ENCODE results near the gene SH2D3C. TPM values are rescaled to one million over a fixed set of nuclear protein-coding genes. Genes with fewer than 3 reads are reported as not detected.
A peak's percentile ranks its signal among the peaks of the same experiment; 100 is the strongest.

The SH2D3C gene
- polyA plus RNA-seq, 1 donor from 2014 or later = 14.5 TPM

- Histone ChIP-seq H3K9me3 (ENCODE audit: low read length) (no peaks in the 10 kb centered on the region), H3K36me3 (ENCODE audit: insufficient read depth, low read length) (no peaks in the 10 kb centered on the region), H3K9ac (ENCODE audit: low read length) (peak overlapping the region; percentile 56), H3K9me2 (ENCODE audit: insufficient read depth, low read length) (no peaks in the 10 kb centered on the region), H3K79me2 (replicated peaks; ENCODE audit: insufficient read depth, low read length) (no peaks in the 10 kb centered on the region), H3K4me3 (ENCODE audit: low read length) (peak overlapping the region; percentile 73), H3K27me3 (ENCODE audit: insufficient read depth, low read depth, low read length) (no peaks in the 10 kb centered on the region), H3F3A (ENCODE audit: insufficient read depth, low read length, poor library complexity, severe bottlenecking) (no peaks in the 10 kb centered on the region), H2AFZ (ENCODE audit: low read depth, low read length) (no peak overlapping the region), H3K27ac (ENCODE audit: low read length) (no peak overlapping the region), H3K4me2 (ENCODE audit: low read length) (peak overlapping the region; percentile 51), H4K20me1 (ENCODE audit: insufficient read depth) (no peaks in the 10 kb centered on the region)
- TF ChIP-seq TAF1 (IDR thresholded peaks at IDR 0.05; ENCODE audit: low read depth) (no peak), CTCF (IDR thresholded peaks at IDR 0.05; ENCODE audit: poor library complexity, severe bottlenecking) (no peak), SMC3 (conservative IDR thresholded peaks at IDR 0.05; ENCODE audit: poor library complexity) (no peak), POLR2AphosphoS5 (IDR thresholded peaks at IDR 0.05) (no peak), MXI1 (conservative IDR thresholded peaks at IDR 0.05; ENCODE audit: poor library complexity, severe bottlenecking) (no peak), REST (IDR thresholded peaks at IDR 0.05; ENCODE audit: borderline replicate concordance) (no peak), RAD21 (conservative IDR thresholded peaks at IDR 0.05) (no peak), EP300 (conservative IDR thresholded peaks at IDR 0.05; ENCODE audit: poor library complexity, severe bottlenecking) (no peak), EZH2 (IDR thresholded peaks at IDR 0.05; ENCODE audit: borderline replicate concordance, insufficient read depth, low read length, poor library complexity, severe bottlenecking) (no peak)
These were observed 6.8 kb downstream of the SH2D3C start for GRCh38 chr9:127771570-127772189.

- Histone ChIP-seq H3F3A (ENCODE audit: insufficient read depth, low read length, poor library complexity, severe bottlenecking) (no peaks in the 10 kb centered on the region), H3K9me2 (ENCODE audit: insufficient read depth, low read length) (no peaks in the 10 kb centered on the region), H3K27me3 (ENCODE audit: insufficient read depth, low read depth, low read length) (no peaks in the 10 kb centered on the region), H3K27ac (ENCODE audit: low read length) (peak overlapping the region; percentile 16), H3K9ac (ENCODE audit: low read length) (peak overlapping the region; percentile 56), H3K4me2 (ENCODE audit: low read length) (peak overlapping the region; percentile 94), H3K9me3 (ENCODE audit: low read length) (no peaks in the 10 kb centered on the region), H3K79me2 (replicated peaks; ENCODE audit: insufficient read depth, low read length) (no peaks in the 10 kb centered on the region), H3K4me3 (ENCODE audit: low read length) (peak overlapping the region; percentile 73), H3K36me3 (ENCODE audit: insufficient read depth, low read length) (no peaks in the 10 kb centered on the region), H4K20me1 (ENCODE audit: insufficient read depth) (no peaks in the 10 kb centered on the region), H2AFZ (ENCODE audit: low read depth, low read length) (peak overlapping the region; percentile 56)
- TF ChIP-seq MXI1 (conservative IDR thresholded peaks at IDR 0.05; ENCODE audit: poor library complexity, severe bottlenecking) (peak; percentile 36), POLR2AphosphoS5 (IDR thresholded peaks at IDR 0.05) (peak; percentile 24), RAD21 (conservative IDR thresholded peaks at IDR 0.05) (no peak)
These were observed 7.4 kb downstream of the SH2D3C start for GRCh38 chr9:127770905-127771569.
